H9 (cell line): ENCODE data around the gene PAPOLG. TPM values are rescaled to one million over a fixed set of nuclear protein-coding genes. Genes with fewer than 3 reads are reported as not detected.

Experiments used
- DNase-seq: peaks from one replicate; pipeline ENCODE4 v3.0.0-alpha.2; 2017
- H2AFZ ChIP-seq: one replicate; pipeline ENCODE4 v1.6.1; 2013; ENCODE audit warnings: mild to moderate bottlenecking, low read length, control low read depth, moderate library complexity
- H2AK5ac ChIP-seq: 2 replicates; pipeline ENCODE4 v1.6.1; 2013; ENCODE audit warnings: low read length, control low read depth, mixed read lengths; ENCODE audit not compliant: insufficient read length
- H2BK120ac ChIP-seq: one replicate; pipeline ENCODE4 v1.6.1; 2013; ENCODE audit warnings: low read depth, mild to moderate bottlenecking, low read length, control low read depth, inconsistent platforms; ENCODE audit not compliant: poor library complexity, severe bottlenecking
- H2BK12ac ChIP-seq: 2 replicates; pipeline ENCODE4 v1.6.1; 2013; ENCODE audit warnings: low read length, control low read depth, mixed read lengths, low read depth; ENCODE audit not compliant: insufficient read length
- H2BK15ac ChIP-seq: 2 replicates; pipeline ENCODE4 v1.6.1; 2013; ENCODE audit warnings: low read depth, low read length, control low read depth
- H2BK20ac ChIP-seq: one replicate; pipeline ENCODE4 v1.6.1; 2013; ENCODE audit warnings: low read depth, mild to moderate bottlenecking, low read length, control low read depth, inconsistent platforms; ENCODE audit not compliant: poor library complexity, severe bottlenecking
- H2BK5ac ChIP-seq: 2 replicates; pipeline ENCODE4 v1.6.1; 2013; ENCODE audit warnings: low read length, control low read depth, mixed read lengths; ENCODE audit not compliant: insufficient read length
- H3K14ac ChIP-seq: 2 replicates; pipeline ENCODE4 v1.6.1; 2013; ENCODE audit warnings: low read length, control low read depth; ENCODE audit not compliant: insufficient read depth
- H3K18ac ChIP-seq: 2 replicates; pipeline ENCODE4 v1.6.1; 2013; ENCODE audit warnings: low read depth, mild to moderate bottlenecking, mixed read lengths, low read length, control low read depth; ENCODE audit not compliant: insufficient read length
- H3K23ac ChIP-seq: 2 replicates; pipeline ENCODE4 v1.6.1; 2013; ENCODE audit warnings: low read length, control low read depth, mixed read lengths, low read depth; ENCODE audit not compliant: insufficient read length
- H3K23me2 ChIP-seq: 2 replicates; pipeline ENCODE4 v1.6.1; 2013; ENCODE audit warnings: low read depth, mild to moderate bottlenecking, mixed read lengths, low read length, control low read depth; ENCODE audit not compliant: insufficient read length, poor library complexity, severe bottlenecking
- H3K27ac ChIP-seq: 2 replicates; pipeline ENCODE4 v1.5.1; 2013; ENCODE audit warnings: low read length, control low read depth, mixed read lengths, low read depth; ENCODE audit not compliant: insufficient read length
- H3K27me3 ChIP-seq: 2 replicates; pipeline ENCODE4 v1.6.1; 2013; ENCODE audit warnings: low read length, control low read depth, inconsistent platforms; ENCODE audit not compliant: insufficient read depth
- H3K4ac ChIP-seq: 2 replicates; pipeline ENCODE4 v1.6.1; 2013; ENCODE audit warnings: low read depth, mild to moderate bottlenecking, control low read depth, inconsistent platforms, low read length, moderate library complexity
- H3K4me1 ChIP-seq: 2 replicates; pipeline ENCODE4 v1.6.1; 2013; ENCODE audit warnings: low read length, control low read depth, inconsistent platforms; ENCODE audit not compliant: insufficient read depth
- H3K4me2 ChIP-seq: 2 replicates; pipeline ENCODE4 v1.6.1; 2013; ENCODE audit warnings: low read length, control low read depth, mixed read lengths; ENCODE audit not compliant: insufficient read length, insufficient read depth
- H3K56ac ChIP-seq: 2 replicates; pipeline ENCODE4 v1.6.1; 2013; ENCODE audit warnings: low read depth, mild to moderate bottlenecking, mixed read lengths, low read length, control low read depth; ENCODE audit not compliant: insufficient read length
- H3K79me1 ChIP-seq: 2 replicates; pipeline ENCODE4 v1.6.1; 2013; ENCODE audit warnings: low read depth, mild to moderate bottlenecking, moderate library complexity, low read length, control low read depth, inconsistent platforms; ENCODE audit not compliant: insufficient read depth, poor library complexity, severe bottlenecking
- H3K79me2 ChIP-seq: 2 replicates; pipeline ENCODE4 v1.6.1; 2013; ENCODE audit warnings: low read length, control low read depth, inconsistent platforms; ENCODE audit not compliant: insufficient read depth
- H3K9ac ChIP-seq: 2 replicates; pipeline ENCODE4 v1.6.1; 2013; ENCODE audit warnings: low read length, control low read depth, mixed read lengths; ENCODE audit not compliant: insufficient read length; ENCODE audit errors: extremely low read depth
- H3K9me3 ChIP-seq: one replicate; pipeline ENCODE4 v1.6.1; 2013; ENCODE audit warnings: low read depth, low read length, inconsistent platforms; ENCODE audit not compliant: control insufficient read depth
- H3T11ph ChIP-seq: one replicate; pipeline ENCODE4 v1.6.1; 2013; ENCODE audit warnings: mild to moderate bottlenecking, low read length, control low read depth, inconsistent platforms
- H4K20me1 ChIP-seq: one replicate; pipeline ENCODE4 v1.6.1; 2013; ENCODE audit not compliant: control insufficient read depth, insufficient read length, insufficient read depth
- H4K5ac ChIP-seq: 2 replicates; pipeline ENCODE4 v1.6.1; 2013; ENCODE audit warnings: low read depth, mild to moderate bottlenecking, mixed read lengths, low read length, control low read depth; ENCODE audit not compliant: insufficient read length
- H4K8ac ChIP-seq: replicated peaks from 2 replicates; pipeline ENCODE4 v1.6.1; 2013; ENCODE audit warnings: low read length, control low read depth, mixed read lengths, low read depth; ENCODE audit not compliant: insufficient read length
- H4K91ac ChIP-seq: 2 replicates; pipeline ENCODE4 v1.6.1; 2013; ENCODE audit warnings: low read depth, mild to moderate bottlenecking, moderate library complexity, mixed read lengths, low read length, control low read depth; ENCODE audit not compliant: insufficient read length
- H3K27ac Mint-ChIP-seq, 3 experiments: 2 replicates in 2 of 3; 3 replicates in 1 of 3; pipeline ENCODE4 v1.8.0; 2020 to 2021; ENCODE audit warnings: mixed read lengths in 3 of 3, mild to moderate bottlenecking in 1 of 3, moderate library complexity in 1 of 3
- H3K27me3 Mint-ChIP-seq: 2 replicates; pipeline ENCODE4 v1.8.0; 2021; ENCODE audit warnings: low read depth, mild to moderate bottlenecking, moderate library complexity, mixed read lengths
- H3K36me3 Mint-ChIP-seq, 3 experiments: 2 replicates in 2 of 3; 3 replicates in 1 of 3; pipeline ENCODE4 v1.8.0; 2020 to 2021; ENCODE audit warnings: low read depth in 3 of 3, mixed read lengths in 3 of 3; ENCODE audit not compliant: insufficient read depth in 1 of 3
- H3K4me1 Mint-ChIP-seq, 2 experiments: 2 replicates each; pipeline ENCODE4 v1.8.0; 2020; ENCODE audit warnings: mixed read lengths in 2 of 2
- H3K4me3 Mint-ChIP-seq, 2 experiments: 2 replicates in 1 of 2; 3 replicates in 1 of 2; pipeline ENCODE4 v1.8.0; 2020 to 2021; ENCODE audit warnings: mild to moderate bottlenecking in 2 of 2, mixed read lengths in 2 of 2, moderate library complexity in 1 of 2
- H3K9me3 Mint-ChIP-seq, 2 experiments: 2 replicates in 1 of 2; 3 replicates in 1 of 2; pipeline ENCODE4 v1.8.0; 2020; ENCODE audit warnings: mild to moderate bottlenecking in 2 of 2, mixed read lengths in 2 of 2, moderate library complexity in 1 of 2
- WGBS: extraction: QIAGEN DNeasy Blood & Tissue Kit; methylation state at CpG from one replicate; pipeline ENCODE4 v1.1.7; 2013; ENCODE audit warnings: missing lambda C conversion rate, low lambda C conversion rate, mixed read lengths; ENCODE audit not compliant: insufficient read length; ENCODE audit errors: extremely low coverage; 5-methylcytosine and 5-hydroxymethylcytosine counted together
- total RNA-seq: library from RNA; stranded (reverse); gene quantifications from 2 replicates; pipeline ENCODE4 v1.2.1, GENCODE V29; 2021
- TF ChIP-seq, protein P1 (sequence below): fragments of 200-600 bp; sonication (generic); conservative IDR thresholded peaks from 3 replicates; pipeline ENCODE4 v1.8.0; 2021; ENCODE audit warnings: antibody characterized with exemption, mild to moderate bottlenecking

Gene PAPOLG
- total RNA-seq, 1 experiment from 2014 or later = 19.2 TPM

GRCh38 chr2:60764736-60765534 is 8.9 kb downstream of the PAPOLG start:
- no peaks in the 10 kb centered on the region for H3K4me1 ChIP-seq
- no peak overlapping the region for H2BK20ac ChIP-seq
- H2BK12ac ChIP-seq = no peak overlapping the region
- no peak overlapping the region for H2BK5ac ChIP-seq
- no peak for DNase-seq
- H2BK15ac ChIP-seq = no peak overlapping the region
- TF ChIP-seq, protein P1, sequence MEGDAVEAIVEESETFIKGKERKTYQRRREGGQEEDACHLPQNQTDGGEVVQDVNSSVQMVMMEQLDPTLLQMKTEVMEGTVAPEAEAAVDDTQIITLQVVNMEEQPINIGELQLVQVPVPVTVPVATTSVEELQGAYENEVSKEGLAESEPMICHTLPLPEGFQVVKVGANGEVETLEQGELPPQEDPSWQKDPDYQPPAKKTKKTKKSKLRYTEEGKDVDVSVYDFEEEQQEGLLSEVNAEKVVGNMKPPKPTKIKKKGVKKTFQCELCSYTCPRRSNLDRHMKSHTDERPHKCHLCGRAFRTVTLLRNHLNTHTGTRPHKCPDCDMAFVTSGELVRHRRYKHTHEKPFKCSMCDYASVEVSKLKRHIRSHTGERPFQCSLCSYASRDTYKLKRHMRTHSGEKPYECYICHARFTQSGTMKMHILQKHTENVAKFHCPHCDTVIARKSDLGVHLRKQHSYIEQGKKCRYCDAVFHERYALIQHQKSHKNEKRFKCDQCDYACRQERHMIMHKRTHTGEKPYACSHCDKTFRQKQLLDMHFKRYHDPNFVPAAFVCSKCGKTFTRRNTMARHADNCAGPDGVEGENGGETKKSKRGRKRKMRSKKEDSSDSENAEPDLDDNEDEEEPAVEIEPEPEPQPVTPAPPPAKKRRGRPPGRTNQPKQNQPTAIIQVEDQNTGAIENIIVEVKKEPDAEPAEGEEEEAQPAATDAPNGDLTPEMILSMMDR = no peak
- H3K9ac ChIP-seq = no peak overlapping the region
- H3K79me1 ChIP-seq = peaks cover 2% of the 10 kb centered on the region
- no peak overlapping the region for H2AK5ac ChIP-seq
- H4K91ac ChIP-seq = no peak overlapping the region
- no peaks in the 10 kb centered on the region for H3K4me1 Mint-ChIP-seq
- H3K4me2 ChIP-seq = no peak overlapping the region
- no peak overlapping the region for H4K8ac ChIP-seq
- H2BK120ac ChIP-seq = no peak overlapping the region
- no peak overlapping the region for H3T11ph ChIP-seq
- no peak overlapping the region for H3K27ac ChIP-seq
- no peak overlapping the region for H2AFZ ChIP-seq
- H3K56ac ChIP-seq = no peak overlapping the region
- H3K14ac ChIP-seq = no peak overlapping the region
- no peaks in the 10 kb centered on the region for H3K23me2 ChIP-seq
- no peak overlapping the region for H3K18ac ChIP-seq
- H3K4ac ChIP-seq = no peak overlapping the region
- H4K20me1 ChIP-seq = no peaks in the 10 kb centered on the region
- no peaks in the 10 kb centered on the region for H3K9me3 ChIP-seq
- no CpG with 5 or more reads among the region's 3 CpGs for WGBS
- H3K23ac ChIP-seq = no peak overlapping the region
- H3K27me3 ChIP-seq = no peaks in the 10 kb centered on the region
- H3K4me3 Mint-ChIP-seq = no peak overlapping the region
- H3K27me3 Mint-ChIP-seq = no peaks in the 10 kb centered on the region
- H3K27ac Mint-ChIP-seq = no peak overlapping the region
- H4K5ac ChIP-seq = no peak overlapping the region
- no peaks in the 10 kb centered on the region for H3K79me2 ChIP-seq
- H3K9me3 Mint-ChIP-seq = no peaks in the 10 kb centered on the region
- H3K36me3 Mint-ChIP-seq = peaks cover 34 to 76% (median 71%) of the 10 kb centered on the region in 3 experiments; a peak in 6 of 7 replicates
